ENCODE measurements around the gene EYS. TPM values are rescaled to one million over a fixed set of nuclear protein-coding genes. Genes with fewer than 3 reads are reported as not detected.

EYS gene
- total and polyA plus RNA-seq, 2 of the 13 experiments (the other 11 are each of a cell fraction or from before 2014, with no cell fraction given): 0.04 to 0.07 TPM

DNA sequence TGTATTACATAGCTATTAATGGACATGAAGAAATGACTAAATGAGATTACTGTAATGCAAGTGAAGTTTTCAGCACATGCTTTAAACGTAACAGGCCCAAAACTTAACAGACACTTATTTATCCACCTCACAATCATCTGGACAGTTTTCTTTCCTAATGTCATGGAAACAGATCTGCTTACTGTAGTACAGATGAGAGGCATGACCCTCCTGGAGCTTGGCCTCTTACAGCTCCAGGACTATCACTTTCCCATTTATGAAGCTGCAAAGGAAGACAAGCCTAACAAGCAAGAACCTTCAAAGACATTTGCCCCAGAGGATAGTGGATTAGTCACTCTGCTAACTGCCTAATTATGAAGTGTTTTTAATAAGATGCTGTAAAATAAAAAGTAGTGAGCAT lies 1652.2 kb downstream of the EYS start:
- Histone ChIP-seq H3K27me3 (ENCODE audit: control insufficient read depth in 1 of 2, insufficient read depth in 2 of 2, low read length in 2 of 2) (no peaks in the 10 kb centered on the region), H4K20me1 (ENCODE audit: insufficient read depth, low read length) (no peaks in the 10 kb centered on the region), H3K36me3 (replicated peaks in 1 of 2; ENCODE audit: control insufficient read depth in 1 of 2, insufficient read depth in 2 of 2, low read length in 2 of 2) (no peaks in the 10 kb centered on the region), H3K79me2 (ENCODE audit: insufficient read depth, low read length) (no peaks in the 10 kb centered on the region), H3K4me2 (ENCODE audit: low read depth, low read length) (no peak overlapping the region), H3K4me1 (ENCODE audit: insufficient read depth, low read length) (no peaks in the 10 kb centered on the region), H3K9me3 (ENCODE audit: low read length) (no peaks in the 10 kb centered on the region), H3K4me3 (replicated peaks in 1 of 3; ENCODE audit: insufficient read depth in 1 of 3, low read depth in 2 of 3, low read length in 3 of 3) (no peak overlapping the region), H3K9ac (ENCODE audit: insufficient read depth, low read depth, low read length) (no peak overlapping the region), H3K27ac (ENCODE audit: extremely low read length, insufficient read depth, low read length) (no peak overlapping the region), H2AFZ (ENCODE audit: low read length) (peak overlapping the region; percentile 15)
- no peak for ATAC-seq
- no peak for FAIRE-seq
- CTCF ChIA-PET (ENCODE audit: low intra/inter-chr PET ratio, low total read pairs): no interaction called here
- no TSS peak for BruUV-seq (replicated peaks)
- no peak for DNase-seq (ENCODE audit: low spot score)
- 0% methylated on average over 1 of the region's 1 CpG for WGBS (ENCODE audit: low lambda C conversion rate)
- POLR2A ChIA-PET: no interaction called here
- TF ChIP-seq SIX1 (CRISPR knock-in tag; IDR thresholded peaks at IDR 0.05; ENCODE audit: borderline replicate concordance) (no peak), ZSCAN22 (CRISPR knock-in tag; IDR thresholded peaks at IDR 0.05) (no peak), ZNF335 (CRISPR knock-in tag; IDR thresholded peaks at IDR 0.05) (no peak)
- TF ChIP-seq, protein P1, sequence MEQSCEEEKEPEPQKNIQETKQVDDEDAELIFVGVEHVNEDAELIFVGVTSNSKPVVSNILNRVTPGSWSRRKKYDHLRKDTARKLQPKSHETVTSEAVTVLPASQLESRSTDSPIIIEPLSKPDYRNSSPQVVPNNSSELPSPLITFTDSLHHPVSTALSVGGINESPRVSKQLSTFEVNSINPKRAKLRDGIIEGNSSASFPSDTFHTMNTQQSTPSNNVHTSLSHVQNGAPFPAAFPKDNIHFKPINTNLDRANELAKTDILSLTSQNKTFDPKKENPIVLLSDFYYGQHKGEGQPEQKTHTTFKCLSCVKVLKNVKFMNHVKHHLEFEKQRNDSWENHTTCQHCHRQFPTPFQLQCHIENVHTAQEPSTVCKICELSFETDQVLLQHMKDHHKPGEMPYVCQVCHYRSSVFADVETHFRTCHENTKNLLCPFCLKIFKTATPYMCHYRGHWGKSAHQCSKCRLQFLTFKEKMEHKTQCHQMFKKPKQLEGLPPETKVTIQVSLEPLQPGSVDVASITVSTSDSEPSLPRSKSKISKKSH (CRISPR knock-in tag; IDR thresholded peaks at IDR 0.05; ENCODE audit: borderline replicate concordance): no peak
- intact Hi-C loops (cut with micrococcal nuclease; ENCODE audit: unreplicated experiment) (no loop called here), in situ Hi-C loops (cut with HindIII; ENCODE audit: extremely low pct_ligation_motif_present, low pct_unique_long_range_greater_than_20kb) (no loop called here)

DNA sequence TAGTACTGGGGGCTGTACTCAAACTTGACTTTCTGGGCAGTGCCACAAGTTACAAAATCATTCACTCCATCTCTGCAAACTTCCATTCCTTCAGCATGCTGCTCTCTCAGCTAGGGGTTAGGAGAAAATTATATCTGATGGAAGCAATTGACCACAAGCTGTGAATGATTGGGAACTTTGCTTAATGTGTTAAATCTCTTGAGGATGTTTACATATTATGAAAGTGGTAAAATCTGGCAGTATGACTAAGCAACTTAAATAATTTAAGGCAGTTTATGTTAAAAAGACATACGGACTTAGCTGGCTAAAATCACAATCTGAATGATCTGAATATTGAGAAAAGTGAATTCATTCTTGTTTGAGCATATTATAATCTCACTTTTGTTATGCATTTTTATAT lies 1656.4 kb downstream of the EYS start:
- ChIA-PET POLR2A (no interaction called here), CTCF (ENCODE audit: low intra/inter-chr PET ratio, low total read pairs) (no interaction called here)
- DNase-seq (ENCODE audit: low spot score) (no peak), ATAC-seq (no peak), FAIRE-seq (no peak)
- Histone ChIP-seq H3K4me3 (replicated peaks in 1 of 3; ENCODE audit: insufficient read depth in 1 of 3, low read depth in 2 of 3, low read length in 3 of 3) (no peak overlapping the region), H3K27me3 (ENCODE audit: control insufficient read depth in 1 of 2, insufficient read depth in 2 of 2, low read length in 2 of 2) (no peaks in the 10 kb centered on the region), H4K20me1 (ENCODE audit: insufficient read depth, low read length) (no peaks in the 10 kb centered on the region), H3K4me2 (ENCODE audit: low read depth, low read length) (no peak overlapping the region), H2AFZ (ENCODE audit: low read length) (no peak overlapping the region), H3K4me1 (ENCODE audit: insufficient read depth, low read length) (peaks cover 25% of the 10 kb centered on the region), H3K27ac (ENCODE audit: extremely low read length, insufficient read depth, low read length) (no peak overlapping the region), H3K9ac (ENCODE audit: insufficient read depth, low read depth, low read length) (no peak overlapping the region), H3K36me3 (replicated peaks in 1 of 2; ENCODE audit: control insufficient read depth in 1 of 2, insufficient read depth in 2 of 2, low read length in 2 of 2) (no peaks in the 10 kb centered on the region), H3K9me3 (ENCODE audit: low read length) (no peaks in the 10 kb centered on the region), H3K79me2 (ENCODE audit: insufficient read depth, low read length) (no peaks in the 10 kb centered on the region)
- in situ Hi-C loops (cut with HindIII; ENCODE audit: extremely low pct_ligation_motif_present, low pct_unique_long_range_greater_than_20kb): no loop called here
- WGBS (ENCODE audit: low lambda C conversion rate): 64% methylated on average over 1 of the region's 1 CpG
- intact Hi-C loops (cut with micrococcal nuclease; ENCODE audit: unreplicated experiment): no loop called here
- no TSS peak for BruUV-seq (replicated peaks)
- TF ChIP-seq, protein P2, sequence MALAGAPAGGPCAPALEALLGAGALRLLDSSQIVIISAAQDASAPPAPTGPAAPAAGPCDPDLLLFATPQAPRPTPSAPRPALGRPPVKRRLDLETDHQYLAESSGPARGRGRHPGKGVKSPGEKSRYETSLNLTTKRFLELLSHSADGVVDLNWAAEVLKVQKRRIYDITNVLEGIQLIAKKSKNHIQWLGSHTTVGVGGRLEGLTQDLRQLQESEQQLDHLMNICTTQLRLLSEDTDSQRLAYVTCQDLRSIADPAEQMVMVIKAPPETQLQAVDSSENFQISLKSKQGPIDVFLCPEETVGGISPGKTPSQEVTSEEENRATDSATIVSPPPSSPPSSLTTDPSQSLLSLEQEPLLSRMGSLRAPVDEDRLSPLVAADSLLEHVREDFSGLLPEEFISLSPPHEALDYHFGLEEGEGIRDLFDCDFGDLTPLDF (CRISPR knock-in tag; IDR thresholded peaks at IDR 0.05): no peak
- TF ChIP-seq ARID2 (CRISPR knock-in tag; IDR thresholded peaks at IDR 0.05; ENCODE audit: borderline replicate concordance): no peak
- no peak for TF ChIP-seq ZNF746 (CRISPR knock-in tag; IDR thresholded peaks at IDR 0.05)
- no peak for TF ChIP-seq TBP (CRISPR knock-in tag; IDR thresholded peaks at IDR 0.05)
- TF ChIP-seq KDM2A (CRISPR knock-in tag; IDR thresholded peaks at IDR 0.05; ENCODE audit: borderline replicate concordance, low read depth): no peak
- no peak for TF ChIP-seq GATAD1 (CRISPR knock-in tag; IDR thresholded peaks at IDR 0.05)
- TF ChIP-seq, protein P3, sequence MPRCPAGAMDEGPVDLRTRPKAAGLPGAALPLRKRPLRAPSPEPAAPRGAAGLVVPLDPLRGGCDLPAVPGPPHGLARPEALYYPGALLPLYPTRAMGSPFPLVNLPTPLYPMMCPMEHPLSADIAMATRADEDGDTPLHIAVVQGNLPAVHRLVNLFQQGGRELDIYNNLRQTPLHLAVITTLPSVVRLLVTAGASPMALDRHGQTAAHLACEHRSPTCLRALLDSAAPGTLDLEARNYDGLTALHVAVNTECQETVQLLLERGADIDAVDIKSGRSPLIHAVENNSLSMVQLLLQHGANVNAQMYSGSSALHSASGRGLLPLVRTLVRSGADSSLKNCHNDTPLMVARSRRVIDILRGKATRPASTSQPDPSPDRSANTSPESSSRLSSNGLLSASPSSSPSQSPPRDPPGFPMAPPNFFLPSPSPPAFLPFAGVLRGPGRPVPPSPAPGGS (CRISPR knock-in tag; IDR thresholded peaks at IDR 0.05): no peak
- no peak for TF ChIP-seq ZNF850 (CRISPR knock-in tag; conservative IDR thresholded peaks at IDR 0.05)
- no peak for TF ChIP-seq SUZ12 (IDR thresholded peaks at IDR 0.05; ENCODE audit: low read depth, low read length)
- no peak for TF ChIP-seq JDP2 (CRISPR knock-in tag; IDR thresholded peaks at IDR 0.05; ENCODE audit: borderline replicate concordance)
- no peak for TF ChIP-seq ETV6 (CRISPR knock-in tag; conservative IDR thresholded peaks at IDR 0.05)

Data from HepG2 (cell line).